GM10248 (cell line): ENCODE results near the gene PEX5L.
"Not testable (repeated sequence)": the region's sequence is repeated elsewhere in the genome, so short reads cannot be mapped to it uniquely, and the experiment has no call there.

Experiments used
- CTCF ChIA-PET: fragments of 300-600 bp; sonication (Branson Sonifier 250); formaldehyde crosslinking; extraction: SDS; loops from one replicate; lab custom pipeline; 2021; ENCODE audit warnings: antibody characterized with exemption; lab: Yijun Ruan, JAX
- POLR2A ChIA-PET: fragments of 350-650 bp; sonication (Branson Sonifier 250); formaldehyde crosslinking; extraction: SDS; loops from one replicate; lab custom pipeline; 2020; ENCODE audit warnings: antibody characterized with exemption; lab: Yijun Ruan, JAX
- DNase-seq: peaks from one replicate; pipeline ENCODE4 v3.0.0; 2012; ENCODE audit errors: extremely low spot score
- TF ChIP-seq, protein P1 (sequence below): IDR thresholded peaks from 2 replicates; pipeline ENCODE4 v1.5.1; 2012; ENCODE audit warnings: mild to moderate bottlenecking, low read depth; ENCODE audit errors: extremely low read depth, missing control alignments, control extremely low read depth

PEX5L gene

DNA sequence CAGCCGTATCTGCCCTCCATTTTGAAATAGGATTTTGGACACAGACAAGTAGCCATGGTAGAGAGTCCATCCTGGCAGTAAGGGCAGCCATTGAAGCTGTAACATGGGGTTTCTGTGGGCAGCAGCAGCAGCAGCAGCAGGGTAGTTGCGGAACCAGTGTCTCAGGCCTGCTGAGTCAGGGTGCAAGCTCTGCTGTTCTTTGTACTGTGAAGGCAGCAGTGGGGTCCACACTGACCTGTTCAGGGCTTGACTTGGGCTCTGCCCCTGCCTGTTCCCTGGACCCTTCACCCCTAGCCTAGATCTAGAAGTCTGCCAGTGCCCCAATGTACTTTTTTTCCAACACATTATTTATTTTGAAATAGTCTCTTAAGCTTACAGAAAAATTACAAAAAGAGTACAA, 9.7 kb downstream of the PEX5L start:
- ChIA-PET POLR2A (no interaction called here), CTCF (interaction anchor here (1.4 kb wide), 1 partner anchor 8 kb away, joined by 3 read pairs; no protein-coding TSS in a partner anchor)
- TF ChIP-seq, protein P1, sequence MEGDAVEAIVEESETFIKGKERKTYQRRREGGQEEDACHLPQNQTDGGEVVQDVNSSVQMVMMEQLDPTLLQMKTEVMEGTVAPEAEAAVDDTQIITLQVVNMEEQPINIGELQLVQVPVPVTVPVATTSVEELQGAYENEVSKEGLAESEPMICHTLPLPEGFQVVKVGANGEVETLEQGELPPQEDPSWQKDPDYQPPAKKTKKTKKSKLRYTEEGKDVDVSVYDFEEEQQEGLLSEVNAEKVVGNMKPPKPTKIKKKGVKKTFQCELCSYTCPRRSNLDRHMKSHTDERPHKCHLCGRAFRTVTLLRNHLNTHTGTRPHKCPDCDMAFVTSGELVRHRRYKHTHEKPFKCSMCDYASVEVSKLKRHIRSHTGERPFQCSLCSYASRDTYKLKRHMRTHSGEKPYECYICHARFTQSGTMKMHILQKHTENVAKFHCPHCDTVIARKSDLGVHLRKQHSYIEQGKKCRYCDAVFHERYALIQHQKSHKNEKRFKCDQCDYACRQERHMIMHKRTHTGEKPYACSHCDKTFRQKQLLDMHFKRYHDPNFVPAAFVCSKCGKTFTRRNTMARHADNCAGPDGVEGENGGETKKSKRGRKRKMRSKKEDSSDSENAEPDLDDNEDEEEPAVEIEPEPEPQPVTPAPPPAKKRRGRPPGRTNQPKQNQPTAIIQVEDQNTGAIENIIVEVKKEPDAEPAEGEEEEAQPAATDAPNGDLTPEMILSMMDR = no peak
- DNase-seq = no peak

DNA sequence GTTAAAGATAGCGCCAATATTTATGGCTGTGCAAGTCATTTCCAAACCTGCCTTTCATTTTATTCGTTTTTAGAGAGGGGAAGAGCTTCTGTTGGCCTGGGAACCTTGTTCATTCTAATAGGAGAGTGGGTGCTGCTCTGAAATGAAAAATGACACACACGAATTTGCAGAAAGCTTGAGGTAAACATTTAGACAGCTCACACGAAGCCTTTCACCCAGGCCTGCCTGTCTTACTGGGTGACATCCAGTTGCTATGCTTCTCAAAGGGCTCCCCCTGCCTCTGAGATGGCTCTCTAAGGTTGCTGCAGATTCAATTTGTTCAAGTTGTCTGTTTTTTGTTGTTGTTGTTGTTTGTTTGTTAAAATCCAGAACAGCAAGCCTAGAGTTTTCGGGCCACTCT, 18.2 kb downstream of the PEX5L start:
- ChIA-PET CTCF (interaction anchor here (1.2 to 2.0 kb wide), 6 partner anchors 8 to 135 kb away, joined by 3 to 7 read pairs (median 4); no protein-coding TSS in a partner anchor), POLR2A (no interaction called here)
- TF ChIP-seq, protein P1 = peak; percentile 22
- DNase-seq = peak; percentile 15

DNA sequence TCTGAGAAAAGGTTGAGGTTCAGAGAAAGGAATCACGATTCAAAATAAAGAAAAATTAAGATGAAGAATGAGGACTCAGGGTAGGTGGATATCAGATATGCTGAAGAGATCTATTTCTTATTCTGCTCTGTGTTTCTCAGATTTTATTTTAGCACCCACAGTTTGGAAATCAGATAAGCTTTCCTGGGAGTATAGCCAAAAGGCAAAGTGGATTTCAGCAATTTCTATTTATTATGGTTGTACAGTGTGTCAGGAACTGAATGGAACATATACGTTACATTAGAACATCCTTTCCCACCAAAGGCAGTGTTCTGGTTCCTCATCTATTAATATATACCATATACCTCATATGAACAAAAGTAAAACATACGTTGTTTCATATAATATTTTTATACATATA, 18.9 kb downstream of the PEX5L start:
- CTCF ChIA-PET = interaction anchor here (0.7 to 2.0 kb wide), 6 partner anchors 9 to 89 kb away, joined by 3 to 7 read pairs (median 3); no protein-coding TSS in a partner anchor
- TF ChIP-seq, protein P1 = no peak
- POLR2A ChIA-PET = no interaction called here
- DNase-seq = no peak

DNA sequence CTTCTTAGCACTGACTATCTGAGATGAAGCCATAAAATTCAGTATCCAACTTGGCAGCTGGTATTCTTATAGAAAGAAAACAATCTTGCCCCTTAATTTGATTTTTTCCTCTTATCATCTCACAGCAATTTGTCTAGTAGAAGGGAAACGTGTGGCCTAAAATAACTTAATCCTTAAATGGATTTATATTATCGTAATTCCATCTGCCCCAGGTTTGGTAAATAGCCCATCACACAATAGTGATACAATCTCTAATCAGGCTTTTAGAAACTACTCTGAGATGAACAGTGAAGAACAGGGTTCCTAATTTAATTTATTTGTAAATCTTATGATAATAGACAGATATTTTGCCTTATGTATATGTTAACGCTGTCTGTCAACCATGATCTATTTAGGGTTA, 24.8 kb downstream of the PEX5L start:
- POLR2A ChIA-PET = no interaction called here
- CTCF ChIA-PET = no interaction called here
- DNase-seq = no peak
- TF ChIP-seq, protein P1 = no peak

DNA sequence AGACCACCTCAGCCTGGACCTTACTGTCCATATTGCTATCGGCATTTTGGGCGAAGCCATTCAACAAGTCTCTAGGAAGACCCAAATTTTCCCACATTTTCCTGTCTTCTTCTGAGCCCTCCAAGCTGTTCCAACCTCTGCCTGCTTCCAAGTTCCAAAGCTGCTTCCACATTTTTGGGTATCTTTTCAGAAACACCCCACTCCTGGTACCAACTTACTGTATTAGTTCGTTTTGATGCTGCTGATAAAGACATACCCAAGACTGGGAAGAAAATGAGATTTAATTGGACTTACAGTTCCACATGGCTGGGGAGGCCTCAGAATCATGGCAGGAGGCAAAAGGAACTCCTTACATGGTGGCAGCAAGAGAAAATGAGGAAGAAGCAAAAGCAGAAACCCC, 28.4 kb downstream of the PEX5L start:
- POLR2A ChIA-PET, CTCF ChIA-PET, DNase-seq: not testable (repeated sequence)

DNA sequence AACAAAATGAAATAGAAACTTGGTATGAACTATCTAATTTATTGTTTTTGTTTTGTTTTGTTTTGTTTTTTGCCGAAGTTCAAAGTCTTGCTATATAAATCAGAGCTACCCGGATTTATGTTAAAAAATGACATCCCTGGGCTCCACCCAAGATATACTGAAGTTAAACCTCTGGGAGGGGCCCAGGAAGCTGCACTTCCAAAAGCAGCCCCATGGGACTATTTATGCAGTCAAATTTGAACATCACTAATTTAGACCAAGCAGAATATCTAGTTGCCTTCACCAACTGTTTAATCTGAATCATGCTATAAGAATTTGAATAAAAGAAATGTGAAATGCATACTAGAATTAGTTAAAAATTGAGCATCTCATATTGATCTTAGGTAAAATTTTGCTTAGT, 32.2 kb downstream of the PEX5L start:
- CTCF ChIA-PET = interaction anchor here (1.0 to 1.8 kb wide), 2 partner anchors 11 to 76 kb away, joined by 3 to 5 read pairs; no protein-coding TSS in a partner anchor
- no peak for DNase-seq
- TF ChIP-seq, protein P1 = no peak
- POLR2A ChIA-PET = no interaction called here

DNA sequence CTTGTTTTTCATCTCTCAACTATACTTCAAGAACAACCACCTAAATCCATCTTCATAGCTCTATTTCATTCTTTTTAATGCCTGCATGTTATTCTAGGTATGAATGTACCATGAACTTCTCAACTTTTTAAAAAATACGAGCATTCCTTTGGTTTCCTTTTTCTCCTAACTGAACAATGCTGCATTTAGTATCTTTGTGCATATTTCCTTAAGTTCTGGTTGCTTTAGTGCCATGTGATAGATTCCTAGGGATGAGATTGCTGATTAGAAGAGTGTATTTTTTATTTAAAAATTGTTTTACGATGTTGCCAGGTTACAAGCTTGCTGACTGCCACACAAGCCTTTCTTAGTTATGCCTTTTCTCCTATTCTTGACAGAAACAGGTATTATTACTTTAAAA, 34.7 kb downstream of the PEX5L start:
- DNase-seq = no peak
- TF ChIP-seq, protein P1 = no peak
- ChIA-PET CTCF (interaction anchor here (0.9 to 1.3 kb wide), 2 partner anchors 11 to 27 kb away, joined by 3 to 4 read pairs; no protein-coding TSS in a partner anchor), POLR2A (no interaction called here)
